Erythroblast (primary cell): ENCODE data around the gene MYF5.
"Not testable (repeated sequence)": the region's sequence is repeated elsewhere in the genome, so short reads cannot be mapped to it uniquely, and the experiment has no call there.

Experiments
- DNase-seq, 2 experiments: peaks; one replicate each; lab custom pipeline; 2025; lab: John Stamatoyannopoulos, UW
- GATA1 ChIP-seq: IDR thresholded peaks from 2 replicates; pipeline ENCODE4 v1.6.1; 2011; ENCODE audit warnings: low read depth, mild to moderate bottlenecking, control low read depth, low read length, moderate library complexity
- POLR2A ChIP-seq: IDR thresholded peaks from 2 replicates; pipeline ENCODE4 v1.6.1; 2011; ENCODE audit warnings: mild to moderate bottlenecking, low read length

Gene MYF5

GRCh38 chr12:80716696-80717469 lies at the start of gene MYF5:
TSS of gene MYF5 (plus strand) at chr12:80716912. CDS start at chr12:80717064, 152 bp downstream.
- no peak for DNase-seq
- TF ChIP-seq POLR2A, result no peak
- no peak for TF ChIP-seq GATA1

DNA sequence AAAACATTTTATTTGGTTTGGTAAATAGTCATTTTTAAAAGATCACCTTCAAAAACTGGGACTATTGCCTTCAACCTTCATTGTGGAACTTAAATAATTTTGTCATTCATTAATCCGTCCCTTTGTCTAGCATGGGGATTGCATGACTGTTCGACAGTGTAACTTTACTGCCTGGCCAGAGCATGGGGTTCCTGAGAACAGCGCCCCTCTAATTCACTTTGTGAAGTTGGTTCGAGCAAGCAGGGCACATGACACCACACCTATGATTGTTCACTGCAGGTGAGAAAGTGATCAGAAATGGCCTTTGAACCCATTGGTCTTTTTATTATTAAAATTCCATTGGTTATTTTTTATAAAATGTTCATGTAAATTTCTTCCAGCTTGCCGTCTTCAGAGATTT lies 46.5 kb upstream of the MYF5 start:
- no peak for TF ChIP-seq GATA1
- no peak for TF ChIP-seq POLR2A
- DNase-seq, result no peak

GRCh38 chr12:80676042-80676636 lies 40.6 kb upstream of the MYF5 start:
- not testable (repeated sequence) for DNase-seq

GRCh38 chr12:80676856-80677255 lies 39.9 kb upstream of the MYF5 start:
- TF ChIP-seq GATA1 (no peak), POLR2A (no peak)
- DNase-seq, result no peak

DNA sequence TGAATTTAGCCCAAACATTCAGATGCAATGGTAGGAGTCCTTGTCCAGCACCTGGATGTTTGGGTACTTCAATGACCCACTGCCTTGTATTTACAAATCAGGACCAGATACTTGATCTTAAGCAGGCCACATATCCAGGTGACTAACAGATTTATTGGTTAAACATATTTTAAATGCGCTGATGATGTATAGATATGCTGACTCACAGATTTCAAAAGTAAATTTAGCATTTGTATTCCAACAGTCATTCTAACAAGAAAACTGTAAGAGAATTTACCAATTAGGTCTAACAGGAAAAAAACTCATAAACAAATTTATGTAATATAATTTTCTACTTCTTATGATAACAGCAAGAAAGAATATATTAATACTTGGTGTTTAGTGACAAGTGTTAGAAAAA lies 38.7 kb upstream of the MYF5 start:
- DNase-seq, result no peak
- no peak for TF ChIP-seq GATA1
- no peak for TF ChIP-seq POLR2A

DNA sequence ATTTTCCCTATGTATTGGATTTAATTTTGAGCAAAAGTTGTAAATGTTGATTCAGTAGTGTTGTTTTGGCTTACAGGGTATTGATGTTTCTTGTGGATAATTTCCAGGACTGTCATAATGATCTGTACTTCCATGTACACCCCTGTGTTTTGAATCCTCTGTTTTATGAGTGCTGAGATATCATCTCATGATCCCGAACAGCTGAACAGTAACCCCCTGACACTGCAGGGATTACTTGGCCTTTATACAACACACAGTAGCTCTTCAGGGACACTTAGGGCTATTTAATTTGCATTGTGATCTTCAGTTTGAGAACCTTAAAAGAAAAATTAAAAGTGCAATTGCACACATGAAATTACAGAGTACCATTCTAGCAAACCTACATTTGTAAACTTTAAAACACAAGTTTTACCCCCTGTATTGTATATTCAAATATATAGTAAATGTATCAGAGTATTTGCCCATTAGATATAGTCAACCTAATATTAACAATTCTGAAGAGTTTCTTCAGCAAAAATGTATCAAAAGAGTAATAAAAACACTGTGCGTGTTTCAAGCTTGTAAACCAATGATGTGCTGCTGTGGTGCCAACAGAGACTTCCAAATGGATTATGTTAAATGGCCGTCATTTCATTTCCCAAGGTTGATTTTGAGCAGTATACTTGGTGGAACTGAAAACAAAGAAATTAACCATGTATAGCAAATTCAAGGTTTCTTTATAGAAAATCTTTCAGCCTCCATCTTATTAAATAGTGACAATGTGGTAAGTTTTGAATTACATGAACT lies 37.2 kb upstream of the MYF5 start:
- TF ChIP-seq GATA1, result no peak
- no peak for TF ChIP-seq POLR2A
- no peak for DNase-seq

DNA sequence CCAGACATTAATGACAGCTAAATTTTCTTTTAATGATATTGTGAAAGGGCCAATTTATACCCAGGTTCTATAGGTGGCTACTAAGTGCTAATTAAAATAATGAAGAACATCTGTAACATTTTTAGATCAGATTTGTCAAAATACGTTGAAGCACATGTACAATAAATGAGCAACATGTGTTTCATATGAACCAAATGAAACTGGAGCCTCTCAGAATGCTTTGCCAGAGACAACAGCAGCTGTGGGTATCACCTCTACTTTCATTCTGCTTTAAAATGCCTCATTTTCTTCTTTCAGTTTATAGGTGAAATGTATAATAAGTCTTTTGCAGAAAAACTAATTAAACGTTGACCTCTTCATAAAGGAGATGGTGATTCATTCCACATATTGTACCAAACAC lies 35.4 kb upstream of the MYF5 start:
- DNase-seq, result no peak
- TF ChIP-seq POLR2A (no peak), GATA1 (no peak)

DNA sequence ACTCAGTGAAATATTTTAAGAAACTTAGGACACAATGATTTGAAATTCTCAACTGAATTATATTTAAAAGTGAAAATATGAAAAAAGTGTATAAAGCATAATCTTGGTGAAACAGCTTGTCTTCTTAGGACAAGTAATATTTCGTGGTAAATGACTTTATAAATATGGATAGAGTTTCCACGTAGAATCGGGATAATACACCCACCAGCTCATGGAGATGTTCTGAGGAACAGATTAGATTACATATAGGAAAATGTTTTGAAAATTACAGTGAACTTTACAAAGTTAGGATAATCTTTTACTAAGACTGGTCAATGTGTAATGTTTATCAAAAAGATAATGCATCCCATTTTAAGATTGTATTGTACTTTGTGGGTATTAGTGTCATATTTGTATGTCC lies 34.9 kb upstream of the MYF5 start:
- TF ChIP-seq GATA1 (no peak), POLR2A (no peak)

DNA sequence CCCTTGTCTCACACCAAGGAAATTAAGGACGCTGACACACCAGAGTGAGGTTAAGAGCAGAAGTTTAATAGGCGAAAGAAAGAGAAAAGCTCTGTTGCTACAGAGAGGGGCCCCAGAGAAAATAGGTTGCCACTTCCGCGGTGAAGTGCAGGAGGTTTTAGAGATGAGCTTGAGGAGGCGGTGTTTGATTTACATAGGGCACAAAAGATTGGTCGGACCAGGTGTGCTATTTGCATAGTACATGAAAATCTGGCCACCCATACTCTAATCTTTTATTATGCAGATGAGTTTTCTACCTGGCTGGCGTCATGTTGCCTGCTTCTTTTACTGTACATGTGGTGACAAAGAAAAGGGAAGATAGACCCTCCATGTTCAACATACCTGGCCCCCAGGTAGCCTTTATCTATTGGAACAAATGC lies 32.6 kb upstream of the MYF5 start:
- TF ChIP-seq POLR2A (no peak), GATA1 (no peak)
- no peak for DNase-seq

More for the DNA sequence above, 34.9 kb upstream of the MYF5 start:
- no peak for DNase-seq

GRCh38 chr12:80690090-80690489 lies 26.6 kb upstream of the MYF5 start:
- TF ChIP-seq GATA1 (no peak), POLR2A (no peak)

GRCh38 chr12:80690513-80690912 lies 26.2 kb upstream of the MYF5 start:
- no peak for TF ChIP-seq GATA1
- no peak for TF ChIP-seq POLR2A
- DNase-seq, result no peak

More at GRCh38 chr12:80690090-80690489, 26.6 kb upstream of the MYF5 start:
- DNase-seq, result no peak

DNA sequence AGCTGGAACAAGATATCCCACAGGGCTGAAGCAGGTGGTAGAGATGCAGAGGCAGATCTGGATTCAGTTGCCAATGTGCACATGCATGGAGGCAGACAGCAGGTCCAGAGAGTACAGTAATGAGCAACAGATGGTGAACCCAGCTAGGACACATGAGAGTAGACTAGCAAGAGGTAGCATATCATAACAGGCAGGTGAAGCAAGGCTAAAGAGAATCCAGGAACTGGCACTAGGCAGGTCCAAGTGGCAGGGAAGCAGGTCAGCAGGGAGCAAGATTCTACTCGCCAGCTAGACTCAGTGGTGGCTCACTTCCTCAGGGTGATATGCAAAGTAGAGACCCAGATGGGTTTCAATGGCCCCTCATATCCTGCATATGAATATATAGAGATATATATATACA lies 24.6 kb upstream of the MYF5 start:
- TF ChIP-seq GATA1, result no peak
- no peak for TF ChIP-seq POLR2A
- DNase-seq, result no peak

DNA sequence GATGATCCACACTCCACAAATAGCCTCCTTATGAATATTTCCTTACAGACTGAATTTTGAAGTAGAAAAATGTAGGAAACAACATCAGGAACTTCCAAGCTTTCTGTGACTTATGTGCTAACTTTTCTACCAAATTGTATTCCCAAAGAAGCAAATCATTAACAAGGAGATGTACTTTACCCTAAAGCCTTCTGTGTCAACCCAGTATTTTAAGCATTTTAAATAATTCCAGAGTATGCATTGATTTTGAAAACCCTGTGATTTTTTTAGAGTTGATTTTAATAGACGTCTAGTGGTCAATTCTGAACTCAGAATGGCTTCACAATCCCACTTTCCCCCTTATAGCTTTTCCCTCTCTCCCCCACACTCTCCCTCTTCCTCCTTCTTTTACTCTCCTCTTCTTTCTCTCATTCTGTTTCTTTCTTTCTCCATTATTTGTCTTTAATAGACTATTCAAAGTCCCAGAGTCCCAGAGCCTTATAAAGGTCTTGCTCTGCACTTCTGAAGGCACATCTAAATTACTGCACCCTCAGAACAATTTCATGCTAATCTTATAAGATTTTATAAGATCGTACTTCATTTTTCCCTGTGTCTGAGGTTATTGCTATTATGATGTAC lies 19.3 kb upstream of the MYF5 start:
- TF ChIP-seq GATA1 (no peak), POLR2A (no peak)
- no peak for DNase-seq

- TF ChIP-seq GATA1 (no peak), POLR2A (no peak)
- DNase-seq, result no peak
These were observed 18.5 kb upstream of the MYF5 start for GRCh38 chr12:80698256-80698655.
